Activated CD8-positive, alpha-beta memory T cell treated with anti-CD3 and anti-CD28 coated beads, Interleukin-2, amount 50 U/mL, for 4 hours (primary cell): ENCODE data around the gene NRXN3.
"Not testable (repeated sequence)": the region's sequence is repeated elsewhere in the genome, so short reads cannot be mapped to it uniquely, and the experiment has no call there.

Experiments used
- DNase-seq: peaks from one replicate; pipeline ENCODE4 v3.0.0-alpha.2; 2020

NRXN3 gene

DNA sequence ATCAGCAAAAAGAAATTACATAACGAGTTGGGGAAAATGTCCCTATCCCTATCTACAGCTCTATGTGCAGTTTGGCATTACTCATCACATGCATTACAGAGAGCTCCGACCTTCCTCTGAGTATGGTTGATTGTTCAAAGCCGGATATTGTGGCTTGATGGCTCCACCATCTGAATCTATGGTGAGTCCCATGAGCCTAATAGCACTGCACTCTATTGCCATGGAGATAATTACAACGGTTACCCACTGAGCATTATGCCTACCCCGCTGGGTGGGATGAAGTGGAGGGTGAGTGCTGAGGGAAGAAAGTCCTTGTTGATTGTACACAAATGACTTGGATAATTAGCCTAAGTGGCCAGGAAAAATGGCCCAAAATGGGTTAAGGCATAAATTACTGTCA is 800.5 kb downstream of the NRXN3 start:
- DNase-seq = no peak

DNA sequence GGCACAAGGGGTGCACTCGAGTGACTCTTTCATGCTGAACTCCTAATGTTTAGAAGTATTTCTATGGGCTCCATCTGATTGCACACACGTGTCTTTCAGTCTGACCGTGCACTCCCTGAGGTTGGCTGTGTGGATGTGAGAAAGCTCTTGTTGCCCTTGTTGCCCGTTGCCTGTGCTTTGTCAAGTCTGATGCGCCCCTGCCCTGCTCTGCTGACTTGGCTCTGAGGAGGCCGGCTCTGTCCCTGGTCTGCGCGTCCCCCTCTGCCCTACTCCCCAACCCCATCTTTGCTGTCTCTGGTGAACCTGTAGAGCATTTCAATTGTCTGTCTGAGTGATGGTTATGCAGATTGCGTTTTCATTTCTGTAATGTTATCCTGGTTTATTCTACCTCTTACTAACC is 802.3 kb downstream of the NRXN3 start:
- no peak for DNase-seq

DNA sequence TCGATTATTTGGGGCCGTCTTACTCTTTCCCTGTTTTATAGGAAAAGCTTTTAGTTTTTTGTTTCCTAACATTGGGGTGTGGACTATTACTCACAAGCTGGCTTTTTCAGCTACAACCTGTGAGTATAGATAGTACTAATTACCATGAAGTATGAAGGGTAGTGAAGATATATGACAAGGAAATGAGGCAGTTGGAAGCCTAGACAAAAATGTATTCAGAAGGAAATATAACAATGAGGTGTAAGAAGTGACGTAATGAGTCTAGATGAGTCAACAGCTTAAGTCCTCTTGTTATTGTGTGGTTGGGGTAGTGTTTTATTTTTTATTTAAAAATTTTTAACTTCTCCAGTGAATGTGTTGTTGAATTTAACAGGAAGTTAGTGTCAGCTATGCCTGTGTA is 804.5 kb downstream of the NRXN3 start:
- no peak for DNase-seq

DNA sequence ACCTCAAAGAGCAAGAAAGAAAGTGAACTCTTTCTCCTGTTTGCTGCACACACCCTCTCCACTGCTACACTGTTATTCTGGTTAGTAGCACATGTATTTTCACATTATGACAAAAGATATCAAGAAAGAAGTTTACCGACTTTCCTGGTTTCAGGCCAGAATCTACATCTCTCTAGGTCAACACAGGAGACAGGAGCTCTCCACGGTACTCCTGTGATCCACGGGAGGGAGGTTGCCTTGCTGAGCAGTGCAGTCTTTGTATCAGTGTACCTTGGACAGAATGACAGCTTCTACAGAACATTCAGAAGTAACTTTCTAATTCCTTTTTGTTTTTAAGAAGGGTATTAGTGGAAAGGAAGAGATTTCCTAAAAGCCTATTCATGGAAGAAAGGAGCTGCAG is 805.6 kb downstream of the NRXN3 start:
- no peak for DNase-seq

DNA sequence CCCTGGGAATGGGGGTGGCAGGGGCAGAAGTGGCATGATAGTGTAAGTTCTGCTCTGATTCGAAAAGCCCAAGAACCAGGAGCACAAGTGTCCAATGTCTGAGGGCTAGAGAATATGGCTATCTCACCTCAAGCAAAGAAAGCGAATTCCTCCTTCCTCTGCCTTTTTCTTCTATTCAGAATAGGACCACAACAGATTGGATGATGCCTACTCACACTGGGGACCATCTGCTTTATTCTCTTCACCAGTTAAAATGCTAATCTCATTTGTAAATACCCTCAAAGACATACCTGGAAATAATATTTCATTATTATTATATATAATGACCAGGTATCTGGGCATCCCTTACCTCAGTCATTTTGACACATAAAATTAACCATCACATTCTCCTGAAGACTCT is 808.7 kb downstream of the NRXN3 start:
- no peak for DNase-seq

DNA sequence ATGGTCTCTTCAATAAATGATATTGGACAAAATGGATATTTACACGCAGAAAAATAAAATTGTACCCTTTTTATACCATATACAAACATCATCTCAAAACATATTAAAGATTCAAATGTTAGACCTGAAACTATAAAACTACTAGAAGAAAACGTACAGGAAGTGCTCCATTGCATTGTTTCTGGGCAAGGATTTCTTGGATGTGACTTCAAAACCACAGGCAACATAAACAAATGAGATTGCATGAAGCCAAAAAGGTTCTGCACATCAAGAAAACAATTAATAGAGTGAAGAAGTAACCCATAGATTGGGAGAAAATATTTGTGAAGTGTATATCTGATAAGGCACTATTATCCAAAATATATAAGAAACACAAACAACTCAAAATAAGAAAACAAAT is 812.4 kb downstream of the NRXN3 start:
- DNase-seq = no peak

DNA sequence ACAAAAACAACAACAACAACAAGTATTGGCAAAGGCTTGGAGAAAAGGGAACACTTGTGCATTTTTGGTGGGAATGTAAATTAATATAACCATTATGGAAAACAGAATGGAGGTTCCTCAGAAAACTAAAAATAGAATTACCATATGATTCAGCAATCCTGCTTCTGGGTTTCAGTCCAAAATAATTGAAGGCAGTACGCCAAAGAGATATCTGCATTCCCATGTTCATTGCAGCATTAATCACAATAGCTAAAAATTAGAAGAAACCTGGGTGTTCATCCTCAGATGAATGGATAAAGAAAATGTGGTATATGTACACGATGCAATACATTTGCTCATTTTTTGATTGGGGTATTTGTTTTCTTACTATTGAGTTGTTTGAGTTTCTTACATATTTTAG is 813.0 kb downstream of the NRXN3 start:
- no peak for DNase-seq

DNA sequence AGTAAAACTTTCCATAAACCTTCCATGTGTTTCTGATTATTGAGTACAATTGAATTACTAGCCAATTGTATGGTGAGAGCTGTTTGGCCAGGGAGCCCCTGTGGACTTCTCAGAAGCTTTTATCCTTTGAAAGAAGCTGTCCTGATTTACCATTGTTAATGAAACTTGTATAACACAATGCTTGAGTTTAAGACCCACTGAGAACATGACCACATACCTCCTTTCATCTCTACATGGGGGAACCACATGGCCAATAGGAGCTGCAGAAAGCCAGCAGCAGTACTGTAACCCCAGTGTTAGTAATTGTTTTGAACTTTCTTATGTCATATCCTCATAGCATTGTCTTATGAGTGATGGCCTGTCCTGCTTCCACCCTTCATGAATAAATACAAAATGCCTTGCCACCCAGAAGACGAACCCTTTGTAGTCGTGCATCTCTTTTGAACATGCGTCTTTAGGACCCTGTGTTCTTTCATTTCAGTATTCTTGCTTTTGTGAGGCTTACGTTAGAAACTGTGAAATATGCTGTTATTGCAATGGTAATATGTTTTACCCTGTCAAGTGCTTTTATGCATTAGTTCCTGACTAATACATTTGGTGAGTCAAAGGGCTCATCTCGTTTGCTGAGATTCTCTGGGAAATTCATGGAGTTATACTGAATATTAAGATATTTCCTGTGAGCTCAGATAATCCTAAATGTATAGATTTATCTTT is 815.7 kb downstream of the NRXN3 start:
- DNase-seq = no peak

DNA sequence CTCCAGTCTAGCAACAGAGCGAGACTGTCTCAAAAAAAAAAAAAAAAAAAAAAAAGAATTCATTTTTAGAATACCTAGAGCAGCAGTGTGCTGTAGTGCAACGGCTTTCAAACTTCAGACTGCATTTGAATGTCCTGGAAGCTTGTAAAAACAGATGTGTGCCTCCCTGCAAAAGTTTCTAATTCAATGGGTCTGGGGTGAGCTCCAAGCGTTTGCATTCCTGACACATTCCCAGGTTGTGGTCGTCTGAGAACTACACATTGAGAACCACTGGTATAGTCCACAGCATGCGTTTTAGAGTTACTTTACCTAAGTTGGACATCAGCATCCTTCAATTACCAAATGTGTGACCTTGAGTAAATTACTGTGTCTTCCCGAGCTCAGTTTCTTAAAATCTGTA is 816.8 kb downstream of the NRXN3 start:
- DNase-seq = no peak

DNA sequence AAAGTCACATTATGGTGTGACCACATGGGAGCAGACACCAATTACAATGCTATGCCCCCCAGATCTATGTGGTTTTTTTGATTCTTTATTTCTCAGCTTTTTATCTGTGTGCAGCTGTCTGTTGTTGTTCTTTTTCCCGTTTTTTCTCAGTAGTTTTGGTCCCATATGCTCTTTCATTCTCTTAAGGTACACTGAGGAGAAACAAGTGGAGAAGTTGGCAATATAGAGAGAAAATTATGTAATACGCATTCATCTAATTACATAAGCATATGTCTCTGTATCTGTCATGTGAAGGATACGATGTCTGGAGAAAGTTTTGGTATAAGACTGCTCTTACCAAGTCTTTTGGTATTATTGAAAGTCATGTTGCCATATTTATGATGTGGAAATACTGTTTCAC is 819.0 kb downstream of the NRXN3 start:
- DNase-seq = no peak

DNA sequence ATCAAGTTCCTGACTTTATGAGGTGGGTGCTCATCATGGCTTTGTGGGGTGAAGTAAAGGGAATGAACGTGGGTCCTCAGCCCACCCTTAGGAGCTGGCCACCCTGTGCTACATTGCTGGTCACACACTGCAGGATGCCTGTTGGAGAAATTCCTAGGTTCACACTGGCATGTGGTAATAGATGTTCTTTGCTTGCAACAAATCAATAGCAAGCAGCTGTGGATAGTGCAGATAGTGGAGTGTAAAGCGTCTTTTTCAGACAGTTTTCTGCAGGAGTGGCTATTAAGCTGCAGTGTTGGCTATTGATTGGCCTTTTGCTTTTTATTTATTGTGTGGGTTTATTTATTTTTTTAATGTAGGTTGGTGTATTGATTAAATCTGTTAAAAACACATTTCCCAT is 822.7 kb downstream of the NRXN3 start:
- DNase-seq = no peak

DNA sequence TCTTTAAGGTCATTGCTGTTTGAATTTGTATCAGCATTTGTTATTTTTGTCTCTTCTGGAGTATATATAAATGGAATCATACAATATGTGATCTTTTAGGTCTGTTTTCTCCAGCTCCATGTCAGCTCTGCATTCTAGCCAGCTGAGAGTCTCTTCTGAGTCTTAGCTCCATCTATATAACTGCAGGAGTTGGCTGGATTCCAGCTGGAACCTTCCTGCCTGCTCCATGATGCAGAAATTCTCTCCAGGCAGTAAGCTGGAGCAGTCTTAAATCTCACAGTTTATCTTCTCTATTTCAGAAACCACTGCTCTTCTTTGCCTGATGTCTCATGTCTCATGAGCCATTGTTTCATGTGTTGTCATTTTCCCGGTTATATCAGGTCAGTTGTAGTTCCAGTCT is 827.6 kb downstream of the NRXN3 start:
- DNase-seq = no peak

DNA sequence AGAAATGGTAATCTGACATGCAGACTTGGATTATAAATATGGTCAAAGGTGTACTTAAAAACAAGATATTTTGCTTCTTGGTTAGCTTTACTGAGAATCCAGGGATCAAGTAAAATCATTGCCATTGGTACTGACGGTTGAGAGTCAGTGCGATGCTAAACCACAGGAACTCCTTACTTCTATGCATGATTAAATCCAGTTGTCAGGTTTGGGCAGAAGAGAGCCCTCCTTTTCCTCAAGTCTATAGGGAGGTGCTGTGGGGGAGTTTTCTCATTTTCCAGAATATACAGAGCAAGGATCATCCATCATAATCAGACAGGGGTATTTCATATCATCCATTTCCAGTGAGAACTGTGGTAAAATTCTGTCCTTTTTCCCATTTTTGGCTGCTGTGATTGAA is 839.1 kb downstream of the NRXN3 start:
- DNase-seq = no peak

DNA sequence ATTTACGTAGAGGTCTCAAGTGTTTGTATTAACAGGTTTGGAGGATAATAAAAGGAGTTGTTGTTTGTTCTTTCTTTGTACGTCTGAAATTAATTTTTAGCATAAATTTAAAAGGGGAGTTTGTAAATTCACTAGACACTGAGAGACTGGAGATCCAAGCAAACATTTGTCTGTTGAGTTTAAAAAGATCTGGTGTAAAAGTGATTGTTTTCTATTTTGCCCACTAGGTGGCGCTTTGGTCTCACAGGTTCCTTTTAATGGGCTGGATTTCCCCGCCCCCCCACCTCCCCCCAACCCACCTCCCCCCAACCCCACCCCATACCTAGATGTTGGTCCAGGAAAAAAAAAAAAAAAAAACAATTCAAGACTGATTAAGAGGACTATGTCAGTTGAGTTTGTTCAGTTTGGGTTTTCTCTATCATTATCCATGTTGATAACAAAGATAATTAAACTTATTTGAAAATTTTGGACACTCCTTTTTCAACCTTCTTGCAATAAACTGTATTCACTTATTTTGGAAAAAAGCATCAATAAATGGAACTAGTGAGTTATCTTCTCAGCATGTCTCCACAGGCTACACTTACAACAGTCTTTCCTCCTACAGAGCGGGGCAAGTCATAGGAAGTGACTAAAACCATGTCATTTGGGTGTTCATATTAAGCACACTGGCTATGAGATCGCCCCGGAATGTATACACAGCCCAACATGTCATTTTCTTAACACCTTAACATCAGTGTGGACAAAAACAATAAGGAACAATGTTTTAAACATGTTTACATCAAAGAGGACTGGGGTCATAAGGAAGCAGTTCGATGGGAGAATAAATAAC is 841.1 kb downstream of the NRXN3 start:
- no peak for DNase-seq

DNA sequence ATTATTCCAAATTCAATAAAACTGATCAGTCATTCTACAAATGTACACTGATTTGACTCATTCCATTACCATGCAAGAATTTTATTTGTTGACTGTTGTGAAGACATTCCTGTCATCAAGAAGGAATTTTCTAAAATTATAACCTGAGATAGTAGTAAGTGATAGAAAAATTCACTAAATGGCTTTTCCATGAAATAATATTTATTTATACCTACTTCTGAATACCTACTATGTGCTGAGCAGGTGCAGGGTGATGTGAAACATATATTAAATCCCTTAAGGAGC is 841.7 kb downstream of the NRXN3 start:
- DNase-seq = no peak

DNA sequence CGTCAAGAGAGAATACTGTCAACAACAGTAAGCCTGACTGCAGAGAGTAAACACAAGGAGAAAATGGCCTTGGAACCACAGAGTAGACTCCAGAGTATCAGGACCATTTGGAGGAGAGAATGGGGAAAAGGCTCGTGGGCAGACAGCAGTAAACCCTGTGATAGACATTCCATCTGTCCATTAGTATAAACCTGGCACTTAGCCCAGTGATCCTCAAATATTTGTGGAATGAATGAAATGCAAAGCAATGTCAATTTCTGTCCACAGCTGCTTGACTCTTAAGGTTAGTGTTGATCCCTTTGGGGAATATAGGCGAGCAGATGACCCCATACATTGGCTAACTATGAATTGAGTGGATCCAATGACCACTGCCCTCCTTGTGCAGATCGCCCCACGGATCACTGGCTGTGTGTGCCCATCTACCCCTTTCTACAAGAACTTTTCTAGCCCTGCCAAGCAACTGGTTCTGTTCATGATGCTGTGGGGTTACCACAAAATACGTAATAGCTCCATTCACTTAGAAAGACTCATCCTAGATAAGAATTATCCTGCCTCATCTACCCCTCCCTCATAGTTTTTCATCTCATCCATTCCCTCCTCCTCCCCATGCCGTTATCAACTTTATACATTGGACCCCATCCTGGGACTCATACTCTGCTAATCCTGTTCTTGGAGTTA is 846.8 kb downstream of the NRXN3 start:
- no peak for DNase-seq

DNA sequence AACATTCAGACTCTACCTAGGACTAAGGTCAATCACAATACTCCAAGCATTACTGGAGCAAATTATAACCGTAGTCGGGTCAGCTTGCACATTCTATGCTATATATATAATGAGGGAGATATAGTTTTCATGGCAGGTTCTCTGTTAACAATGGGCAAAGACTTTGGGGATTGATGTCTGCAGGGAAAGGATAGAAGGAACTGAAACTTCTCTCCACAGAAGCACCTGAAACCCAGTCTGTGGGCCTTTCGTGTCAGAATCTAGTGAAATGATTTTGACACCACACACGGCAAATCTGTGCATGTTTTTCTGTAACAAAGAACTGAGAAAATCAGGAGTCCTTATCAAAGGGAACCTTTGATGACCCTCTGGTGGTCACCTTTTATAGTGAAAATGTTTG is 847.4 kb downstream of the NRXN3 start:
- no peak for DNase-seq

DNA sequence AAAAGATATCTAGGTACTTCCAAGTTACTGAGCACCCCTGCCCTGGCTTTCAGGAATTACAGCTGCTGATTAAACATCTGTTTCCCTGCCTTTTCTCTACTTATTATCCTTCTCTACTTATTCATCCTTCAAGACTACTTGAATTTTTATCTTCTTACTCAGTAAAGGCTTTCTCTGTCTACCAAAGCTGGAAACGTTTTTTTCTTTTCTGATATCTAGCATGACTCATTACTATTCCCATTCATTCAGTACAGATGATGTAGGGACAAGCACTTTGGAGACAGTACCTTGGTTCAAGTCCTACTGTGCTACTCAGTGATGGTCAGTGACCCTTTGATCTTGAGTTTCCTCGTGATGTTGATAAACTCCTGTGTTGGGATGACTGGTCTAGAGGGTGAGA is 848.7 kb downstream of the NRXN3 start:
- no peak for DNase-seq

DNA sequence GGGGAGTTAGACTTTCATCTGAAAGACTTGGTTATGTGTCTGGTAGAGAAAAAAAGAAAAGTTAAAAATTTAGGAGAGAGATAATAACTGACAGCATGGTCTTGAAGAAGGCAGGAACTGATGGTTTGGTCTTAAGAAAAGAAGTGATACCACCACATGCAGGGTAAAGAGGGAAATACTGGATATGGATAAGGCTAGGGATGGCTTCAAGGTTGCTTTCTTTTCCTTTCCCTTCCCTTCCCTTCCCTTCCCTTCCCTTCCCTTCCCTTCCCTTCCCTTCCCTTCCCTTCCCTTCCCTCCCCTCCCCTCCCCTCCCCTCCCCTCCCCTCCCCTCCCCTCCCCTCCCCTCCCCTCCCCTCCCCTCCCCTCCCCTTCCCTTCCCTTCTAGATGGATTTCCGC is 849.7 kb downstream of the NRXN3 start:
- not testable (repeated sequence) for DNase-seq

DNA sequence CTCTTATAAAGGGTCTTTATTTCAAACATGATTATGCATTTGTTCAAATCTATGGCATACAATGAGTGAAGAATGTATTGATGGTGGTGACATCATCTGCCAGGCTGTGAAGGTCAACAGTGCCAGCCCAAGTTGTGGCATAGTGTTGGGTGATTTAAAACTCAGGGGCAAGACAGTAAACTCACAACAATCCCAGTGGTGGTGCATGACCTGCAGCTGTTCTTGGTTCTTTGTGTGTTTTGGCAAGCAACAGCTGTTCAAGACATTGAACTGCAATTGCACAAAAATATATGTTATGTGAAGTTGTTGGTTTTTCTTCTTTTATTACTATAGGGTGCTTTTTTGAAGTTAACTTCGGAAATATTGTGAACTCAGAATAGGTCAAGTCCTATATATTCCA is 851.6 kb downstream of the NRXN3 start:
- no peak for DNase-seq

DNA sequence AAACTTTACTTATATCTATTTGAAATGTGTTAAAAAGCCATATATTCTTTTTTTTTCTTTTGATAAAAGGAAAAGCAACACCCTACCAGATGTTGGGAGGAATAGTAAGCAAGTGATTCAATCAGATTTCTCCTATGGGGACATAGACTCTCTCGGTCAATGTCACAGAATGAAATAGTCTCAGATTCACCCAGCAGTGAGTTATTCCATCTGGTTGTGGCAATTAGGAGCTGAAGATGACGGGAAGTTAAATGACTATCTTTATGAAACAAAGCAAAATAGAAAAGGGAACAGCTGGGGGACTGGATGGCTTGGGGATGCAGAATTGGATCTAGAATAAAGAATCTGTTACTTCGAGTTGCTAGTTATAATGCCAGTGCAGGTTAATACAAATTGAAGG is 857.0 kb downstream of the NRXN3 start:
- no peak for DNase-seq

DNA sequence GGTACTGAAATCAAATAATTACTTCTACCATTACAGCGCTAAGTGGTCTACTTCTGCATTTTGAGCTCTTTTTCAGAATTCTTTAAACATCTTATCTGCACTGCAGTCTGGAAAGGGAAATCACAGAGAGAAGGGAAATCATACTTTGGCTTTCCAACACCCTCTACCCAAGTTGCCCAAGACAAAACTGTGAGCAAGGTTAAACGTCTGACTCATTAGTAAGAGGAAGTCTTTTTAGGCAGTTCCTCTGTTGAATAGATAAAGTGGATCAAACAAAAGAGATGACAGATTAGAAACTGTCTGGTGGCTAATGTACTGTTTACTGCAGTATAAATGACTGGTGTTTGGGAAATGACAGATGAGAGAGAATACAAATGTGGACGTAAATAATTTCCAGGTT is 858.1 kb downstream of the NRXN3 start:
- DNase-seq = no peak

DNA sequence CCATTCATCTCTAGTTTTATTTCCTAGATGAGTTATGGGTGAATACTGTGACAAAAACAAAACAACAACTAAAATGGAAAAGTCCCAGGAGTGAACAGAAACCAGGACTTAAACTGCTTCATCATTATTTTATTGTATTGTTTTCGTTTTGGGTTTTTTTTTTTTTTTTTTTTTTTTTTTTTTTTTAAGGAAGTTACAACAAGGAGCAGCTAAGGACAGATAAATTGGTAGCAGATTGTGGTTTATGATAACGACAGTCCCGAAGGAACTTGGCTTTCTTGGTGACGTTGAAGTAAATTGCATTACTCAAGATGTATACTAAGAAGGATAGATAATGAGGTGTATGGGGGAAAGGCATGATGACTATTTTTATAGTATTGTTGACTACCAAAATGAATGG is 866.3 kb downstream of the NRXN3 start:
- no peak for DNase-seq

DNA sequence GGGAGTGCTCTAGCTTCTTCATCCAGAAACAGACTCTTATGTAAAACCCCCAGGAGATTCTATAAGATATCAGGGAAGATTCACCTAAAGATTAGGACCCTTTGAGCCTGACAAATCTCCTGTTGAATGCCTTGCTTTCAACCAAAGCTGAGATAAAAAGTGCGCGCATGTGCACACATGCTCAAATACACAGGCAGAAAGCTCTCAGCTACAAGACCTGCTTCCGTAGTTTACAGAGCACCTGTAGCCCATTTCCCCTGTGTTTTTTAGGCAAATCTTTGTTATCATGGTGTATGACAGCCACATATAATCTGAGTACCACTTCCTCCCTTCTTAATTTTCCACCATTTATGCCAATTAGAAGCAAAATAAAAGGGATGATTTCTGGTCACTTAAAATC is 866.9 kb downstream of the NRXN3 start:
- no peak for DNase-seq
